ENCODE measurements around the gene GGA3.
"Not testable (repeated sequence)": the region's sequence is repeated elsewhere in the genome, so short reads cannot be mapped to it uniquely, and the experiment has no call there.

GGA3 gene

DNA sequence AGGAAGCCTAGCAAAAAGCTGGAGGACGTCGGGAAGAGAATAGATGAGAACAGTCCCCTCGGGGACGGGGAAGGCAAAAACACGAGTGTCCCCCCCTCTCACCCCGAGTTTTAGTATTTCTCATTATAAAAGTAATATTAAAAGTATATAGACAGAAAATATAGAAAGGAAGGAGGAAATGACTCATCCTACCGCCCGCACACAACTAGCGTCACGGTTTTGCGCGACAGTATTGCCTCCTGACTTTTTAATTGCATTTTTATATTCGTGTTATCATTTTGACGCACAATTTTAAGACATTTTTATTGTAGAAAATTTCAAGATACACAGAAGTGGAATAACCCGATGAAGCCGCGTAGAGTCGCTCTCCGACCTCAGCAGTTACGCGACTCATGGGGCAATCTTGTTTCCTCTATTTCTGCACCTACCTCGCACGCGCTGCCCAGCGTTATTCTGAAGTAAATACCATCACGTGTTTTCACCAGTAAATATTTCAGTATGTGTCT lies 28.5 kb upstream of the GGA3 start:
- no peaks in the 10 kb centered on the region for H3K36me3 ChIP-seq (ENCODE audit: control insufficient read depth in 1 of 2, insufficient read depth in 2 of 2, low read length in 2 of 2)
- peak overlapping the region; percentile 84 to 95 for H3K4me3 ChIP-seq (ENCODE audit: low read depth in 1 of 2, low read length in 2 of 2)
- H3K27ac ChIP-seq (ENCODE audit: low read length) = peak overlapping the region; percentile 93
- H3K4me1 ChIP-seq (ENCODE audit: control insufficient read depth in 1 of 2, insufficient read depth in 2 of 2, low read length in 2 of 2) = peaks cover 0 to 7% of the 10 kb centered on the region in 2 donors
- H3K9me3 ChIP-seq (ENCODE audit: control insufficient read depth in 1 of 2, low read length in 2 of 2) = no peaks in the 10 kb centered on the region
- H3K27me3 ChIP-seq (ENCODE audit: low read depth, low read length) = no peaks in the 10 kb centered on the region

- no peaks in the 10 kb centered on the region for H3K27me3 ChIP-seq (ENCODE audit: low read depth, low read length)
- peaks cover 0 to 7% of the 10 kb centered on the region in 2 donors for H3K4me1 ChIP-seq (ENCODE audit: control insufficient read depth in 1 of 2, insufficient read depth in 2 of 2, low read length in 2 of 2)
- peak within 1 kb of the TSS; percentile 93 for H3K27ac ChIP-seq (ENCODE audit: low read length)
- no peaks in the 10 kb centered on the region for H3K9me3 ChIP-seq (ENCODE audit: control insufficient read depth in 1 of 2, low read length in 2 of 2)
- peak within 1 kb of the TSS; percentile 84 to 95 for H3K4me3 ChIP-seq (ENCODE audit: low read depth in 1 of 2, low read length in 2 of 2)
- H3K36me3 ChIP-seq (ENCODE audit: control insufficient read depth in 1 of 2, insufficient read depth in 2 of 2, low read length in 2 of 2) = no peaks in the 10 kb centered on the region
Observed at GRCh38 chr17:75289115-75289831, 27.9 kb upstream of the GGA3 start, which contains the start of gene SLC25A19. Gene SLC25A19, minus strand, starts transcription at chr17:75289433. Its CDS starts 2,669 bp downstream, at chr17:75286764.

DNA sequence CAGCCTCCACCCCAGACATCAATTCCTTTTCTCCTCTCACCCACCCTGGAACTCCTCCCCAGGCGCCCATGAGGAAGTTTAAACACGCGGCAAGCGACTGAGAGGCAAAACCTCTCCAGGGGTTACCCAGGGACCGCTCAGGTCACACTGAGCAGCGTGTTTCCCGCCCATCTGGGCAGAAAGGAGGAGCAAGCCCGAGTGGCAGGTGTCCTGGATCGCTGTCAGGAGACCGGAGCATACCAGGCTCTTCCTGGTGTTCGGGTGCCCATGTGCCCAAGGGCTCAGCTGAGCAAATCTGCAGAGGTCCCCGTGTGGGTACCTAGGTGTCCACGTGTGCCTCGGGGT lies 27.3 kb upstream of the GGA3 start:
- no peaks in the 10 kb centered on the region for H3K9me3 ChIP-seq (ENCODE audit: control insufficient read depth in 1 of 2, low read length in 2 of 2)
- H3K4me1 ChIP-seq (ENCODE audit: control insufficient read depth in 1 of 2, insufficient read depth in 2 of 2, low read length in 2 of 2) = peaks cover 0 to 7% of the 10 kb centered on the region in 2 donors
- H3K27ac ChIP-seq (ENCODE audit: low read length) = peak overlapping the region; percentile 63
- peak overlapping the region; percentile 84 to 95 for H3K4me3 ChIP-seq (ENCODE audit: low read depth in 1 of 2, low read length in 2 of 2)
- H3K27me3 ChIP-seq (ENCODE audit: low read depth, low read length) = no peaks in the 10 kb centered on the region
- H3K36me3 ChIP-seq (ENCODE audit: control insufficient read depth in 1 of 2, insufficient read depth in 2 of 2, low read length in 2 of 2) = no peaks in the 10 kb centered on the region

DNA sequence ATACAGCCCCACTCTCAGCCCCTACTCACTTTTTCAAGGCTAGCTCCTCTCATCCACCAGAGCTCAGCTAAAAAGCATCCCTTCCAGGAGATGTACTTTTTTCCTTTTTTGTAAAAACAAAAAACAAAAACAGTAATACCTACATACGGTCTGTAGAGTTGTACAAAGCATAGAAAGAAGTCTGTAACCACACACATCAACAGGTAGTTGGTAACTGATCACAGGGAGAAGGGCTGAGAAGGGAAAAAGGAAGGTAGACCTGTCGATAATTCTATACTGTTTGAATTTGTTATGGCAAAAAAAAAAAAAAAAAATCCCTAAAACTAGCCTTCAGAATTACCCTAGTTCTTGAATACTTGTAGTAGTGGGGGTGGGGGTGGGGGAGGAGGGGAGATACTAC lies 27.0 kb upstream of the GGA3 start:
- H3K9me3 ChIP-seq (ENCODE audit: control insufficient read depth in 1 of 2, low read length in 2 of 2) = no peaks in the 10 kb centered on the region
- peak overlapping the region; percentile 63 for H3K27ac ChIP-seq (ENCODE audit: low read length)
- peaks cover 0 to 7% of the 10 kb centered on the region in 2 donors for H3K4me1 ChIP-seq (ENCODE audit: control insufficient read depth in 1 of 2, insufficient read depth in 2 of 2, low read length in 2 of 2)
- H3K36me3 ChIP-seq (ENCODE audit: control insufficient read depth in 1 of 2, insufficient read depth in 2 of 2, low read length in 2 of 2) = peaks cover 0 to 2% of the 10 kb centered on the region in 2 donors
- no peaks in the 10 kb centered on the region for H3K27me3 ChIP-seq (ENCODE audit: low read depth, low read length)
- H3K4me3 ChIP-seq (ENCODE audit: low read depth in 1 of 2, low read length in 2 of 2) = peak overlapping the region; percentile 84 to 95

GRCh38 chr17:75287221-75287620 lies 25.8 kb upstream of the GGA3 start:
- no peaks in the 10 kb centered on the region for H3K9me3 ChIP-seq (ENCODE audit: control insufficient read depth in 1 of 2, low read length in 2 of 2)
- H3K4me1 ChIP-seq (ENCODE audit: control insufficient read depth in 1 of 2, insufficient read depth in 2 of 2, low read length in 2 of 2) = peaks cover 0 to 7% of the 10 kb centered on the region in 2 donors
- no peak overlapping the region for H3K27ac ChIP-seq (ENCODE audit: low read length)
- H3K36me3 ChIP-seq (ENCODE audit: control insufficient read depth in 1 of 2, insufficient read depth in 2 of 2, low read length in 2 of 2) = peaks cover 0 to 4% of the 10 kb centered on the region in 2 donors
- no peaks in the 10 kb centered on the region for H3K27me3 ChIP-seq (ENCODE audit: low read depth, low read length)
- H3K4me3 ChIP-seq (ENCODE audit: low read depth in 1 of 2, low read length in 2 of 2) = no peak overlapping the region

DNA sequence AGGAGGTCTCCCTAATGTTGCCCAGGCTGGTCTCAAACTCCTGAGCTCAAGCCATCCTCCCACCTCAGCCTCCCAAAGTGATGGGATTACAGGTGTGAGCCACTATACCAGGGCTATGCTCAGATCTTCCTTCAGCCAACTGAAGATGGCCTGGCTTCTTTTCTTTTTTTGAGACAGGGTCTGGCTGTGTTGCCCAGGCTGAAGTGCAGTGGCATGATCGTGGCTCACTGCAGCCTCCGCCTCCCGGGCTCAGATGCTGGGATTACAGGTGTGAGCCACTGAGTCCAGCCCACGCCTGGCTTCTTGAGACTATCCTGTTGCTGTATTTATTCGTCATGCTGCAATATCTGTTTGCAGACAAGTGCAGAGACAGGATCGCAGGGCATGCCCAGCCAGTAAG lies 23.7 kb upstream of the GGA3 start:
- H3K4me1 ChIP-seq (ENCODE audit: control insufficient read depth in 1 of 2, insufficient read depth in 2 of 2, low read length in 2 of 2) = peaks cover 0 to 7% of the 10 kb centered on the region in 2 donors
- H3K9me3 ChIP-seq (ENCODE audit: control insufficient read depth in 1 of 2, low read length in 2 of 2) = no peaks in the 10 kb centered on the region
- peaks cover 0 to 10% of the 10 kb centered on the region in 2 donors for H3K36me3 ChIP-seq (ENCODE audit: control insufficient read depth in 1 of 2, insufficient read depth in 2 of 2, low read length in 2 of 2)
- no peaks in the 10 kb centered on the region for H3K27me3 ChIP-seq (ENCODE audit: low read depth, low read length)
- H3K4me3 ChIP-seq (ENCODE audit: low read depth in 1 of 2, low read length in 2 of 2) = no peak overlapping the region
- H3K27ac ChIP-seq (ENCODE audit: low read length) = no peak overlapping the region

- H3K27me3 ChIP-seq (ENCODE audit: low read depth, low read length); H3K27ac ChIP-seq (ENCODE audit: low read length); H3K4me3 ChIP-seq (ENCODE audit: low read depth in 1 of 2, low read length in 2 of 2); H3K4me1 ChIP-seq (ENCODE audit: control insufficient read depth in 1 of 2, insufficient read depth in 2 of 2, low read length in 2 of 2); H3K9me3 ChIP-seq (ENCODE audit: control insufficient read depth in 1 of 2, low read length in 2 of 2): not testable (repeated sequence)
- peaks cover 3 to 15% of the 10 kb centered on the region in 2 donors for H3K36me3 ChIP-seq (ENCODE audit: control insufficient read depth in 1 of 2, insufficient read depth in 2 of 2, low read length in 2 of 2)
Observed at GRCh38 chr17:75280189-75280588, 18.8 kb upstream of the GGA3 start.

DNA sequence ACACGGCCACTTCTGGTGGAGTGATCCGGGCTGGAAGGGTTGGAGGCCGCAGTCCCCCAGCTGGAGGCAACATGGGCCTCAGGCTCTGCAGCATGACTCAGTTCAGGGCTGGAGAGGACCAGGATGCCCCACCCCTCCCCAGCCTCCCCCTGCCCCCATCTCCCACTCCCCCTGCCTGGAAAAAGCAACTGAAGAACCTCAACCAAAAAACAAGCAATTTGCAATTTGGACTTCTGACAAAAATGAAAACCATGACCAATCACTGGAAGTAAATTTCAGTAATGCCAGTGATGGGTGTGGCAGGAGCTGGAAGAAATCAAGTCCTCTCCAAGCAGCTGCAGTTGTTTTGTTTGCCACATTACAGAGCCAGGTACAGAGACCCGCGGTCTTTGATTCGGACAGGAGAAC lies 16.3 kb upstream of the GGA3 start:
- no peak overlapping the region for H3K4me3 ChIP-seq (ENCODE audit: low read depth in 1 of 2, low read length in 2 of 2)
- peaks cover 3 to 12% of the 10 kb centered on the region in 2 donors for H3K36me3 ChIP-seq (ENCODE audit: control insufficient read depth in 1 of 2, insufficient read depth in 2 of 2, low read length in 2 of 2)
- no peak overlapping the region for H3K27ac ChIP-seq (ENCODE audit: low read length)
- H3K9me3 ChIP-seq (ENCODE audit: control insufficient read depth in 1 of 2, low read length in 2 of 2) = no peaks in the 10 kb centered on the region
- H3K27me3 ChIP-seq (ENCODE audit: low read depth, low read length) = no peaks in the 10 kb centered on the region
- peaks cover 0 to 8% of the 10 kb centered on the region in 2 donors for H3K4me1 ChIP-seq (ENCODE audit: control insufficient read depth in 1 of 2, insufficient read depth in 2 of 2, low read length in 2 of 2)

DNA sequence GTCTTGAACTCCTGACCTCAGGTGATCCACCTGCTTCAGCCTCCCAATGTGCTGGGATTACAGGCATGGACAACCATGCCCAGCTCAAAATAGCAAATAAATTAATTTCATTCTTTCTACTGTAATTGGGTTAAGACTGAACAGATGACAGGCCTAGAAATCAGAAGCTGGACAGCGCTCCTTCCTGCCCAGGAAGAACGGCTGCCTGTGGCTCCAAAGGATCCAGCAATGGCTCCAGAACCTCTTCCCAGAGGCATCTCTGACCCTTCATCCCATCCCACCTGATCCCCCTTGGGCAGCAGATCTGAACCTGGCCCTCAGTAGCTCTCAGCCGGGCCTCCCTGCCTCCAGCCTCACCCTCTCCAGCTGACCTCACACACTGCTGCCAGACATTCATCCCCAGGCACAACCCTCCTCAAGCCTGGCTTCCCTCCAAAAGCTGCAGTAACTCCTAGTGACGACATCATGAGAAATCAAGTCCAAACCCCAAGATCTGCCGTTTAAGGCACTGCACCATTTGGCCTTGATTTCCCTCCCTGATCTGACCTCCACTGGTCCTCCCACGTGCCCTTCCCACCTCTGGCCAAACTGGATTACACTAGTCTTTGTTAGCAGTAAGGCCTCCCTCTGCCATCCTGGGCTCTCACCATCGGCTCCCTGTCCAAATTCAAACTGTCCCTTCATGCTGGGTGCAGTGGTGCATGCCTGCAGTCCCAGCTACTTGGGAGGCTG lies 12.7 kb upstream of the GGA3 start:
- no peaks in the 10 kb centered on the region for H3K9me3 ChIP-seq (ENCODE audit: control insufficient read depth in 1 of 2, low read length in 2 of 2)
- no peak overlapping the region for H3K27ac ChIP-seq (ENCODE audit: low read length)
- no peaks in the 10 kb centered on the region for H3K27me3 ChIP-seq (ENCODE audit: low read depth, low read length)
- H3K4me3 ChIP-seq (ENCODE audit: low read depth in 1 of 2, low read length in 2 of 2) = no peak overlapping the region
- H3K4me1 ChIP-seq (ENCODE audit: control insufficient read depth in 1 of 2, insufficient read depth in 2 of 2, low read length in 2 of 2) = peaks cover 4 to 26% of the 10 kb centered on the region in 2 donors
- H3K36me3 ChIP-seq (ENCODE audit: control insufficient read depth in 1 of 2, insufficient read depth in 2 of 2, low read length in 2 of 2) = peaks cover 3 to 5% of the 10 kb centered on the region in 2 donors

- peaks cover 4 to 26% of the 10 kb centered on the region in 2 donors for H3K4me1 ChIP-seq (ENCODE audit: control insufficient read depth in 1 of 2, insufficient read depth in 2 of 2, low read length in 2 of 2)
- no peaks in the 10 kb centered on the region for H3K9me3 ChIP-seq (ENCODE audit: control insufficient read depth in 1 of 2, low read length in 2 of 2)
- no peak overlapping the region for H3K4me3 ChIP-seq (ENCODE audit: low read depth in 1 of 2, low read length in 2 of 2)
- no peaks in the 10 kb centered on the region for H3K27me3 ChIP-seq (ENCODE audit: low read depth, low read length)
- no peak overlapping the region for H3K27ac ChIP-seq (ENCODE audit: low read length)
- H3K36me3 ChIP-seq (ENCODE audit: control insufficient read depth in 1 of 2, insufficient read depth in 2 of 2, low read length in 2 of 2) = peaks cover 3 to 5% of the 10 kb centered on the region in 2 donors
Observed at GRCh38 chr17:75272848-75273184, 11.4 kb upstream of the GGA3 start.

- peaks cover 4 to 29% of the 10 kb centered on the region in 2 donors for H3K4me1 ChIP-seq (ENCODE audit: control insufficient read depth in 1 of 2, insufficient read depth in 2 of 2, low read length in 2 of 2)
- peaks cover under 1 to 2% of the 10 kb centered on the region in 2 donors for H3K36me3 ChIP-seq (ENCODE audit: control insufficient read depth in 1 of 2, insufficient read depth in 2 of 2, low read length in 2 of 2)
Observed at GRCh38 chr17:75271955-75272847, 10.8 kb upstream of the GGA3 start.

More at GRCh38 chr17:75271955-75272847, 10.8 kb upstream of the GGA3 start:
- Histone ChIP-seq H3K27ac (ENCODE audit: low read length) (no peak overlapping the region), H3K9me3 (ENCODE audit: control insufficient read depth in 1 of 2, low read length in 2 of 2) (no peaks in the 10 kb centered on the region), H3K27me3 (ENCODE audit: low read depth, low read length) (no peaks in the 10 kb centered on the region), H3K4me3 (ENCODE audit: low read depth in 1 of 2, low read length in 2 of 2) (peak overlapping the region; percentile 60 to 81)
